ACC112 (cell line): Measurements from ENCODE around the gene BAIAP2.

ENCODE experiments used
- H2AFZ ChIP-seq: fragments of 200-600 bp; sonication (generic); one replicate; pipeline ENCODE4 v1.6.0; 2017; ENCODE audit warnings: antibody characterized with exemption, low read length; ENCODE audit not compliant: unreplicated experiment
- H3K27ac ChIP-seq: fragments of 200-600 bp; sonication (generic); 2 replicates; pipeline ENCODE4 v1.5.1; 2014; ENCODE audit warnings: low read depth, mild to moderate bottlenecking, antibody characterized with exemption, low read length, moderate library complexity
- H3K27me3 ChIP-seq: fragments of 200-600 bp; sonication (generic); 2 replicates; pipeline ENCODE4 v1.6.1; 2014; ENCODE audit warnings: mild to moderate bottlenecking, antibody characterized with exemption, low read length, moderate library complexity, mixed read lengths; ENCODE audit not compliant: insufficient read depth
- H3K36me3 ChIP-seq: fragments of 200-600 bp; sonication (generic); 2 replicates; pipeline ENCODE4 v1.6.1; 2016; ENCODE audit warnings: mild to moderate bottlenecking, antibody characterized with exemption, low read length, moderate library complexity, mixed read lengths; ENCODE audit not compliant: insufficient read depth
- H3K4me1 ChIP-seq: fragments of 200-600 bp; sonication (generic); one replicate; pipeline ENCODE4 v1.6.1; 2016; ENCODE audit warnings: low read length, mixed read lengths; ENCODE audit not compliant: insufficient read depth, unreplicated experiment, control insufficient read depth
- H3K4me3 ChIP-seq: fragments of 200-600 bp; sonication (generic); 2 replicates; pipeline ENCODE4 v1.5.1; 2014; ENCODE audit warnings: mild to moderate bottlenecking, low read depth, low read length
- H3K79me2 ChIP-seq: fragments of 200-600 bp; sonication (generic); one replicate; pipeline ENCODE4 v1.6.0; 2016; ENCODE audit warnings: low read length; ENCODE audit not compliant: control insufficient read depth, unreplicated experiment, insufficient read depth

The BAIAP2 gene

GRCh38 chr17:80995131-80995530 lies 39.8 kb upstream of the BAIAP2 start:
- H2AFZ ChIP-seq, result no peak overlapping the region
- peaks cover 9% of the 10 kb centered on the region for H3K79me2 ChIP-seq
- no peaks in the 10 kb centered on the region for H3K36me3 ChIP-seq
- H3K27ac ChIP-seq, result no peak overlapping the region
- no peak overlapping the region for H3K4me3 ChIP-seq
- H3K27me3 ChIP-seq, result no peaks in the 10 kb centered on the region
- H3K4me1 ChIP-seq, result peaks cover 5% of the 10 kb centered on the region

- peaks cover 9% of the 10 kb centered on the region for H3K79me2 ChIP-seq
Measured at GRCh38 chr17:80996422-80997305, 38.3 kb upstream of the BAIAP2 start.

GRCh38 chr17:80997424-80998117 lies 37.4 kb upstream of the BAIAP2 start:
- H3K36me3 ChIP-seq, result no peaks in the 10 kb centered on the region
- H3K27me3 ChIP-seq, result no peaks in the 10 kb centered on the region
- H3K4me3 ChIP-seq, result no peak overlapping the region
- no peak overlapping the region for H3K27ac ChIP-seq
- no peak overlapping the region for H2AFZ ChIP-seq
- peaks cover 6% of the 10 kb centered on the region for H3K79me2 ChIP-seq
- H3K4me1 ChIP-seq, result peaks cover 10% of the 10 kb centered on the region

More at GRCh38 chr17:80996422-80997305, 38.3 kb upstream of the BAIAP2 start:
- no peaks in the 10 kb centered on the region for H3K27me3 ChIP-seq
- peaks cover 5% of the 10 kb centered on the region for H3K4me1 ChIP-seq
- no peak overlapping the region for H3K27ac ChIP-seq
- H3K4me3 ChIP-seq, result no peak overlapping the region
- no peaks in the 10 kb centered on the region for H3K36me3 ChIP-seq
- no peak overlapping the region for H2AFZ ChIP-seq

- H3K4me1 ChIP-seq, result peaks cover 6% of the 10 kb centered on the region
- peaks cover 5% of the 10 kb centered on the region for H3K79me2 ChIP-seq
- no peaks in the 10 kb centered on the region for H3K36me3 ChIP-seq
- no peak overlapping the region for H3K4me3 ChIP-seq
- 0 out of 2 replicates have a peak, but pooled peaks cover under 1% of the 10 kb centered on the region for H3K27me3 ChIP-seq
- H2AFZ ChIP-seq, result no peak overlapping the region
- H3K27ac ChIP-seq, result no peak overlapping the region
Measured at GRCh38 chr17:80998118-80998747, 36.7 kb upstream of the BAIAP2 start.

- peaks cover 5% of the 10 kb centered on the region for H3K4me1 ChIP-seq
- peaks cover 7% of the 10 kb centered on the region for H3K27me3 ChIP-seq
- H3K27ac ChIP-seq, result no peak overlapping the region
- no peaks in the 10 kb centered on the region for H3K36me3 ChIP-seq
- no peak overlapping the region for H2AFZ ChIP-seq
- H3K4me3 ChIP-seq, result no peak overlapping the region
- no peaks in the 10 kb centered on the region for H3K79me2 ChIP-seq
Measured at GRCh38 chr17:80998748-80999535, 36.0 kb upstream of the BAIAP2 start.

- Histone ChIP-seq H3K4me3 (no peak overlapping the region), H3K27ac (no peak overlapping the region), H3K4me1 (peaks cover 5% of the 10 kb centered on the region), H3K27me3 (peaks cover 13% of the 10 kb centered on the region), H2AFZ (no peak overlapping the region), H3K79me2 (no peaks in the 10 kb centered on the region), H3K36me3 (no peaks in the 10 kb centered on the region)
Measured at GRCh38 chr17:80999536-81000333, 35.2 kb upstream of the BAIAP2 start.

GRCh38 chr17:81000334-81000630 lies 34.7 kb upstream of the BAIAP2 start:
- Histone ChIP-seq H3K27me3 (peaks cover 17% of the 10 kb centered on the region), H2AFZ (no peak overlapping the region), H3K4me3 (no peak overlapping the region), H3K4me1 (peaks cover 5% of the 10 kb centered on the region), H3K79me2 (no peaks in the 10 kb centered on the region), H3K27ac (no peak overlapping the region), H3K36me3 (no peaks in the 10 kb centered on the region)

GRCh38 chr17:81000631-81001357 lies 34.2 kb upstream of the BAIAP2 start:
- no peaks in the 10 kb centered on the region for H3K79me2 ChIP-seq
- H3K36me3 ChIP-seq, result no peaks in the 10 kb centered on the region
- no peak overlapping the region for H3K4me3 ChIP-seq
- H3K27ac ChIP-seq, result no peak overlapping the region
- no peak overlapping the region for H2AFZ ChIP-seq
- peaks cover 5% of the 10 kb centered on the region for H3K4me1 ChIP-seq
- peaks cover 17% of the 10 kb centered on the region for H3K27me3 ChIP-seq

- Histone ChIP-seq H3K27ac (no peak overlapping the region), H3K36me3 (no peaks in the 10 kb centered on the region), H3K79me2 (no peaks in the 10 kb centered on the region), H3K4me3 (no peak overlapping the region), H2AFZ (no peak overlapping the region), H3K27me3 (peaks cover 26% of the 10 kb centered on the region), H3K4me1 (peaks cover 5% of the 10 kb centered on the region)
Measured at GRCh38 chr17:81002013-81002384, 33.0 kb upstream of the BAIAP2 start.
